COLO668 (cell line): Measurements from ENCODE around the gene HNRNPA0.
A peak's percentile ranks its signal among the peaks of the same experiment; 100 is the strongest.

Experiments
- DNase-seq: peaks from one replicate; lab custom pipeline; 2025; ENCODE audit not compliant: unreplicated experiment; lab: John Stamatoyannopoulos, UW

The HNRNPA0 gene

DNA sequence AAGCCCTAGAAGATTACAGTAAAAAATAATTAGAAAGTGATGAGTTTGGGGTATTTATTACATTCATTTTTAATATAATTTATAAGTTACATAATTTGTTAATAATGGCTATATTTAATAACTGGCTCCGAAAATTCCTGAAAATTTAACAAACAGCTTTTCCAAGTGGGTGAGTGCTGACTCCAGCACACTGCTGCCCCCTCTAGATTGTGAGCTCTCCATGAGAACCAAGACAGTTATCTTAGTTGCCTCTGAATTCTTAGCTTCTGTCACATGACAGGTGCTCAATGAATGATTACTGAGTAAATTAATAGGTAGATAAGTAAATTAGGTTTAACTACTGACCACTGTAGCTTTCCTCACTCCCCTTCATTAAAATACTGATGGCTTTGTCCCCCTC, 26.1 kb downstream of the HNRNPA0 start:
- no peak for DNase-seq

DNA sequence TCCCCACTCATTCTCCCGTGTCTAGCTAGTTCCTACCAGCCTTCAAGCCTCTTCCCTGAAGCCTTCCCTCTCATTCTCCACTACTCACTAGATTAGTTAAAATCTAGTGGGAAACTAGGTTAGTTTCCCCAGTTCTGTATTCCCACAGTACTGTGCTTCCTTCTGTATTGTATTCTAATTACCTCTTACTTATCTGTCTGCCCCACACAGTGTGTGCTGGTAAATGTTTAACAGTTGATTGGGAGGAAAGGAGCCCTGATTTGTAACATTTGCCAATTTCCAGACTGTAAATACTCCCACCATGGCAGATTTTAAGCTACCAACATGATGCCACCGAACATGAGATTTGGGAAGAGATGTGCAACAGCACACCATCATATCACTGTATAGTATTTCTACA, 26.5 kb downstream of the HNRNPA0 start:
- DNase-seq: no peak

DNA sequence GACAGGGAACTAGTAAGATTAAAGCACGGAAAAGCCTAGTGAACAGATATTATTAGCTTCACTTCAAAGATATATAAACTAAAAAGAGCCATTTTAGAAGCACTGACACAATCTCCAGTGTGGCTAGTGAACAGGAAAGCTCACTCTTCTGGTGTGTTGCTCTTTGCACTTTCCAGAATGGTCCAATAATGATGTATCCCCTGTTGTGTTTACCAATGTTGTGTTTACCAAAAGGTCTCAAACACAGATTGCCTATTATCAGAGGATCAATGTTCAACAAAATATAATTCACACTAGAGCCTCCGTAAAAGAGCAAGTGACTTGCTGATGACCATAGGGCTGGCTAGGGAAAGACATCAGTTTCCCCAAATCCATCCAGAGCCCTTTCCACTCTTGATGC, 29.9 kb downstream of the HNRNPA0 start:
- no peak for DNase-seq

GRCh38 chr5:137718611-137719010, 35.6 kb downstream of the HNRNPA0 start:
- DNase-seq: no peak

DNA sequence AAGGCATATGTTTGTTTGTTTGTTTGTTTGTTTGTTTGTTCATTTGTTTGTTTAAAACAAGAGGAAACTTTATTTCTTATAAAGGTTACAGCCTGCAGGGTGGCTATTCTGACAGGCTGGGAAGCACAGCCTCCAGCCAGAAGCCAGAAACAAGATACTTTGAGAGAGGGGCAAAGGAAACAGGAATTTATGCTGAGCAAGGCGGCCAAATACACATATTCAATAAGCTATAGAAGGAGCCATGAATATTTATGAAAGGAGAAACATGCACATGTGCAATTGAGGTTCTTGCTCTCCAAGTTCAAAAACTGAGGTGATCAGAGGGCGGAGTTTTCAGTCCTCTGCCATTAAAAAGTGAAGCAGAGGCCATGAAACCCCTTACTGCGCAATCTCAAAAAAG, 37.8 kb downstream of the HNRNPA0 start:
- DNase-seq: no peak

GRCh38 chr5:137715456-137715855, 38.7 kb downstream of the HNRNPA0 start:
- DNase-seq: no peak

GRCh38 chr5:137714946-137715345, 39.2 kb downstream of the HNRNPA0 start:
- DNase-seq: no peak

DNA sequence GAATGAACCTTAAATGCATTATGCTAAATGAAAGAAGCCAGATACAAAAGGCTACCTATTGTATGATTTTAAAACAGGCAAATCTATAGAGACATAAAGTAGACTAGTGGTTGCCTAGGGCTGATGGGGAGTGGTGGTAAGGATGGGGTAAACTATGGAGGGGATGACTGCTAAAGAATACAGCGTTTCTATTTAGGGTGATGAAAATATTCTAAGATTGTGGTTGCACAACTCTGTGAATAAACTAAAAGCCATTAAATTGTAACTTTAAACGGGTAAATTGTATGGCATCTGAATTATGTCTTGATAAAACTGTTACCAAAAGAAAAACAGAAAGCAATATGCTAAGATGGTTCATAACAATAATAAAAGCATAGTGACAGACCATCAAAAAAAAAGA, 39.7 kb downstream of the HNRNPA0 start:
- DNase-seq: no peak

GRCh38 chr5:137712139-137712667, 42.0 kb downstream of the HNRNPA0 start:
- DNase-seq: no peak

DNA sequence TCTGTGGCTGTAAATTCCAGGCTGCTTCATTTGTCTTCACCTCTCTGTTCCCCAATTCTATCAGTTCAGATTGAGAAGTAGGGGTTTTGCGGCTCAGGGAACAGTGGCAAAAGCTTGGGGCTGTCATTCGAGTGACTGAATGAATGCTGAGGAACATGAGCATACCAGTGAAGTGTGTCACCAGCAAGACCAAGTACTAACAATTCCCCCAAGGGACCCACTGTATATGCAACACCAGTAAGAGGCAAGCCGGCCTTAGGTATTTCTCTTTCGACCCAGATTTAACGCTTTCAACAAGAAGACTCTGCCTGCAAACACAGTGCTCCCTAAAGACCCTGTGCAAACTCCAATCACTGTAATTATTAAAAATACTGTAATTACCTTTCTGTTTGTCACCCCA, 44.1 kb downstream of the HNRNPA0 start:
- no peak for DNase-seq

DNA sequence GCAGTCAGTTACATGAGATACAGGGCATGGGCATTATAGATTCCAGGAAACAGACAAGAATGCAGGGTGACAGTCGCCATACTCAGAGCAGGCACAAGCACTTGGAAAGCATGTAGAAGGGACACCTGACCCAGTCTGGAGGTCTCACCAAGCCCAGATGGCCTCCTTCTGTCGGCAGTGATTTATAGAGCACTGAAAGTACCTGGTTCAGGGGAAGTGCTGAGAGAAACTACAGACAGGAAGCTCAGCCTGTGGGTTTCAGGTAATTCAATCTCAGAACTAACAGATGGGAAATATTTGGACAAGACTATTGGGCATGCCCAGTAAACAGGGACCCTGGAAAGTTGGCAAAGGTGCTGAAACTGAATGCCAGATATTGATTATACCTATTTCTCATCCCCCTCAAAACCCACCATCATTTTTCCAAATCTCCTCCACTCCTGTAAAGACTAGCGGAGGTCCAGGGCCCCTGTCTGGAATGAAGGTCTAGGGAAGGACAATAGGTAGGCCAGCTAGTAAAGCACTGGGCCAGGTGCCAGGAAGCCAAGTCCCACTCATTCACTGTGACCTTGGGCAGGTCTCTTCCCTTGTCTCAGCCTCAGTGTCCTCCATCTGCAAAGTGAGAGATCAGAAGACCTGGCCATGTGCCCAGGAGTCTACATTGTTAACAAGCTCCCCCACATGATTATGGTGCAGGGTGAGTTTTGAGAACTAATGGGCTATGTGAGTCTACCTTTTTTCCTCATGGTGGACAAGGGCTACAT, 45.2 kb downstream of the HNRNPA0 start:
- DNase-seq: peak; percentile 46

DNA sequence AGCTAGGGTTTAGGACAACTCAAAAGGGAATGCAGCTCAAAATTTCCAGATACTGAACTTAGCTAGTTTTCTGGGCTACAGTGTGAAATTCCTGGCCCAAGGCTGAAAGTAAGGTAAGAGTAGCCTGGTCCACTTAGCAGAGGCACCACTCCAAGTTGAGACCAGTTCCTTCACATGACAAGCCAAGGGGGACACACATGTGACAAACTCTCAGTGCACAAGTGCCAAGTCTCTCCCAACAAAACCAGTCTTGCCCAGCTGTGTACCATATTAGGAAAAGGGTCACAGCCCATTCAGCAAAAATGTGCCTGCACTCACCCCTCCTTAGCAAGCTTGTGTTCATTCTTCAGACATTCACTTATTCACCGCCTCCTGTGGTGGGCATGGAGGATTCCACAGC, 46.1 kb downstream of the HNRNPA0 start:
- no peak for DNase-seq

GRCh38 chr5:137706841-137707240, 47.3 kb downstream of the HNRNPA0 start:
- no peak for DNase-seq

- DNase-seq: no peak
These were observed 49.1 kb downstream of the HNRNPA0 start for GRCh38 chr5:137705106-137705505.

- no peak for DNase-seq
These were observed 50.6 kb downstream of the HNRNPA0 start for GRCh38 chr5:137703565-137703964.

DNA sequence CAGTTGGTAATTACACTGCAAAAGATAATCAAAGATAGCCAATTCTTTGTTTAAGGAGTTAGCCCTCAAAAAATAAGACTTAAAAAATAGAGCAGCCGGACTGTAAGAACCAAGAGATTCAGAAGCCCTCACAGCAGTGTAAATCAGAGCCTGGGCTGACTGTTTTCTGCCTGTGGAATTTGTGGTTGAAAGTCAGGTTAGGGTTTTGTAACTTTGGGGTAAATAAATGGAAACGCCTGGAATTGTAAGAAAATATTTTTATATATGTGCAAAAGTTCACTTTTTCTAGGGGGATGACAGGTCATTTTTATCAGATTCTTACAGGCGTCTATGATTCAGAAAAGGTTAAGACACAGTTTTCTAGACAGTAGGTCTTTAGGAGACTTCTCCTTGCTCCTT, 53.9 kb downstream of the HNRNPA0 start:
- DNase-seq: no peak

- DNase-seq: no peak
These were observed 54.6 kb downstream of the HNRNPA0 start for GRCh38 chr5:137699336-137700281.

- DNase-seq: no peak
These were observed 57.7 kb downstream of the HNRNPA0 start for GRCh38 chr5:137696481-137696880.

- no peak for DNase-seq
These were observed 58.3 kb downstream of the HNRNPA0 start for GRCh38 chr5:137695651-137696428.
